Osteocyte (in vitro differentiated cells): ENCODE data around the gene SAP130. TPM values are rescaled to one million over a fixed set of nuclear protein-coding genes. Genes with fewer than 3 reads are reported as not detected.

Experiments used
- DNase-seq: peaks from one replicate; pipeline ENCODE4 v3.0.0; 2021; ENCODE audit warnings: mixed read lengths; ENCODE audit not compliant: unreplicated experiment; ENCODE audit errors: extremely low spot score
- H3K27ac Mint-ChIP-seq: one replicate; pipeline ENCODE4 v1.8.0; 2021; ENCODE audit warnings: mild to moderate bottlenecking, mixed read lengths; ENCODE audit not compliant: unreplicated experiment
- H3K27me3 Mint-ChIP-seq: one replicate; pipeline ENCODE4 v1.8.0; 2021; ENCODE audit warnings: mixed read lengths; ENCODE audit not compliant: unreplicated experiment
- H3K36me3 Mint-ChIP-seq: one replicate; pipeline ENCODE4 v1.8.0; 2021; ENCODE audit warnings: mixed read lengths; ENCODE audit not compliant: unreplicated experiment
- H3K4me1 Mint-ChIP-seq: one replicate; pipeline ENCODE4 v1.8.0; 2021; ENCODE audit warnings: mixed read lengths; ENCODE audit not compliant: unreplicated experiment
- H3K4me3 Mint-ChIP-seq: one replicate; pipeline ENCODE4 v1.8.0; 2021; ENCODE audit warnings: mild to moderate bottlenecking, moderate library complexity, mixed read lengths; ENCODE audit not compliant: unreplicated experiment
- H3K9me3 Mint-ChIP-seq: one replicate; pipeline ENCODE4 v1.8.0; 2021; ENCODE audit warnings: mixed read lengths; ENCODE audit not compliant: unreplicated experiment
- CTCF ChIP-seq: fragments of 200-600 bp; sonication (generic); IDR thresholded peaks from 2 replicates; pipeline ENCODE4 v1.5.0; 2021; ENCODE audit warnings: antibody characterized with exemption, mild to moderate bottlenecking, moderate library complexity
- total RNA-seq: library from RNA; stranded (reverse); gene quantifications from 2 replicates; pipeline ENCODE4 v1.2.1, GENCODE V29; 2021

SAP130 gene
- total RNA-seq, 1 donor from 2014 or later, result 24.9 TPM

- Mint-ChIP-seq H3K9me3 (no peaks in the 10 kb centered on the region), H3K4me1 (no peaks in the 10 kb centered on the region), H3K27me3 (no peaks in the 10 kb centered on the region), H3K36me3 (peaks cover 55% of the 10 kb centered on the region), H3K27ac (no peak overlapping the region), H3K4me3 (no peak overlapping the region)
- TF ChIP-seq CTCF, result no peak
- no peak for DNase-seq
Measured at GRCh38 chr2:127984551-127984950, 43.3 kb downstream of the SAP130 start.

DNA sequence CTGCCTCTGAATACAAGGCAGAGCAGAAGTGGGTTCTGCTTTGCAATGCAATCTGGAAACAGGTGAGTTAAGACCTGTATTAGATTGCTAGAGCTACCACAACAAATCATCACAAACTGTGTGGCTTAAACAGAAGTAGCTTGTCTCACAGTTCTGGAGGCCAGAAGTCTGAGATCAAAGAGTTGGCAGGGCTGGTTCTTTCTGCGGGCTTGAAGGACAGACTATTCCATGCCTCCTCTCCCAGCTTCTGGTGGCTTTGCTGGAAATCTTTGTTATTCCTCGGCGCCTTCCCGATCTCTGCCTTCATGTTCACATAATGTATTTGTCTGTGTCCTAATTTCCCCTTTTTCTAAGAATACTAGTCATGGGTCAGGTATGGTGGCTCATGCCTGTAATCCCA lies 58.4 kb downstream of the SAP130 start:
- Mint-ChIP-seq H3K36me3 (peaks cover 35% of the 10 kb centered on the region), H3K27me3 (no peaks in the 10 kb centered on the region), H3K4me1 (no peaks in the 10 kb centered on the region), H3K27ac (no peak overlapping the region), H3K9me3 (no peaks in the 10 kb centered on the region), H3K4me3 (no peak overlapping the region)
- no peak for DNase-seq
- TF ChIP-seq CTCF, result no peak

GRCh38 chr2:127968610-127969339 lies 59.1 kb downstream of the SAP130 start:
- Mint-ChIP-seq H3K36me3 (peaks cover 33% of the 10 kb centered on the region), H3K9me3 (peaks cover 2% of the 10 kb centered on the region), H3K27ac (no peak overlapping the region), H3K4me1 (no peaks in the 10 kb centered on the region), H3K4me3 (no peak overlapping the region), H3K27me3 (no peaks in the 10 kb centered on the region)
- no peak for TF ChIP-seq CTCF
- DNase-seq, result no peak

- no peak overlapping the region for H3K27ac Mint-ChIP-seq
- H3K9me3 Mint-ChIP-seq, result peaks cover 6% of the 10 kb centered on the region
- no peaks in the 10 kb centered on the region for H3K4me1 Mint-ChIP-seq
- H3K27me3 Mint-ChIP-seq, result no peaks in the 10 kb centered on the region
- peaks cover 30% of the 10 kb centered on the region for H3K36me3 Mint-ChIP-seq
- H3K4me3 Mint-ChIP-seq, result no peak overlapping the region
- DNase-seq, result no peak
- TF ChIP-seq CTCF, result no peak
Measured at GRCh38 chr2:127961729-127962128, 66.1 kb downstream of the SAP130 start.

DNA sequence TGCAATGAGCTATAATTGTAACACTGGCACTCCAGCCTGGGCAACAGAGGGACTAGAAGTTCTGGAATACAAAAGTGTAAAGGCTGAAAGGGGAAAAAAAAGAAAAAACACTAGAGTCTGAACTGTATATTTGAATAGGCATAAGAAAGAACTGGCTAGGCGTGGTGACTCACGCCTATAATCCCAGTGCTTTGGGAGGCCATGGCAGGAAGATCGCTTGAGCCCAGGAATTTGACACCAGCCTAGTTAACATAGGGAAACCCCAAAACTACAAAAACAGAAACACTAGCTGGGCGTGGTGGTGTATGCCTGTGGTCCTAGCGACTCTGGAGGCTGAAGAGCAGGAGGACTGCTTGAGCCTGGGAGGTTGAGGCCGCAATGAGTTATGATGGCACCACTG lies 70.6 kb downstream of the SAP130 start:
- Mint-ChIP-seq H3K27ac (no peak overlapping the region), H3K4me3 (no peak overlapping the region), H3K36me3 (peaks cover 25% of the 10 kb centered on the region), H3K4me1 (no peaks in the 10 kb centered on the region), H3K9me3 (no peaks in the 10 kb centered on the region), H3K27me3 (no peaks in the 10 kb centered on the region)
- no peak for DNase-seq
- TF ChIP-seq CTCF, result no peak
